K562 (cell line): ENCODE results near the gene ISY1. TPM values are rescaled to one million over a fixed set of nuclear protein-coding genes. Genes with fewer than 3 reads are reported as not detected.

Experiments
- ARID1B ChIP-seq: fragments of 450-650 bp; IDR thresholded peaks from 2 replicates; pipeline ENCODE4 v1.6.1; 2016; ENCODE audit warnings: antibody characterized with exemption, mild to moderate bottlenecking, inconsistent platforms
- GABPB2 ChIP-seq: fragments of 250-450 bp; sonication (Bioruptor Pico); conservative IDR thresholded peaks from 2 replicates; pipeline ENCODE4 v1.5.1; 2021; ENCODE audit warnings: mild to moderate bottlenecking
- MGA ChIP-seq: fragments of 450-650 bp; IDR thresholded peaks from 2 replicates; pipeline ENCODE4 v1.6.1; 2016; ENCODE audit warnings: mild to moderate bottlenecking, moderate library complexity
- RERE ChIP-seq: sonication (generic); formaldehyde crosslinking; IDR thresholded peaks from 2 replicates; pipeline ENCODE4 v1.8.0; 2023; ENCODE audit warnings: missing genetic modification reagents, mild to moderate bottlenecking, borderline replicate concordance
- SMAD2 ChIP-seq: fragments of 150-350 bp; IDR thresholded peaks from 2 replicates; pipeline ENCODE4 v1.6.1; 2014; ENCODE audit warnings: low read depth, mild to moderate bottlenecking, low read length
- polyA plus RNA-seq, 8 experiments: library from polyadenylated mRNA; depleted of rRNA in 4 of 8; stranded (reverse) in 5 of 8; unstranded in 3 of 8; fragments of >200 nt; fragmentation: Nextera tagmentation in 2 of 8; fragmentation: Illumina TruSeq in 1 of 8; extraction: Ambion mirVana in 2 of 8; extraction: Trizol in 1 of 8; gene quantifications; 2 replicates each; pipeline versions ENCODE4 v1.2.1 to v1.2.3, GENCODE V29; 2011 to 2014; ENCODE audit warnings: inconsistent platforms in 1 of 8, missing spikeins in 1 of 8
- total RNA-seq, 7 experiments: library from RNA; depleted of rRNA in 6 of 7; stranded (reverse); fragments of >200 nt in 6 of 7; fragmentation: Illumina TruSeq in 2 of 7; extraction: Trizol in 2 of 7; gene quantifications; 2 replicates each; pipeline versions ENCODE4 v1.2.1 to v1.2.3, GENCODE V29; 2011 to 2021; ENCODE audit warnings: low replicate concordance in 1 of 7
- TF ChIP-seq, protein P1 (sequence below): fragments of 250-450 bp; sonication (Bioruptor Pico); IDR thresholded peaks from 2 replicates; pipeline ENCODE4 v1.5.0; 2020; ENCODE audit warnings: mild to moderate bottlenecking, borderline replicate concordance

ISY1 gene
- total and polyA plus RNA-seq, 9 of the 15 experiments (the other 6 are each of a cell fraction or from before 2014, with no cell fraction given): 23.5 to 50.0 (median 32.9) TPM

- TF ChIP-seq ARID1B: no peak; the same call in 1 of the 2 replicates
- TF ChIP-seq GABPB2 (CRISPR knock-in tag): no peak
- TF ChIP-seq RERE (CRISPR knock-in tag): no peak
- TF ChIP-seq MGA: no peak; the same call in 1 of the 2 replicates
- no peak for TF ChIP-seq SMAD2
- TF ChIP-seq, protein P1, sequence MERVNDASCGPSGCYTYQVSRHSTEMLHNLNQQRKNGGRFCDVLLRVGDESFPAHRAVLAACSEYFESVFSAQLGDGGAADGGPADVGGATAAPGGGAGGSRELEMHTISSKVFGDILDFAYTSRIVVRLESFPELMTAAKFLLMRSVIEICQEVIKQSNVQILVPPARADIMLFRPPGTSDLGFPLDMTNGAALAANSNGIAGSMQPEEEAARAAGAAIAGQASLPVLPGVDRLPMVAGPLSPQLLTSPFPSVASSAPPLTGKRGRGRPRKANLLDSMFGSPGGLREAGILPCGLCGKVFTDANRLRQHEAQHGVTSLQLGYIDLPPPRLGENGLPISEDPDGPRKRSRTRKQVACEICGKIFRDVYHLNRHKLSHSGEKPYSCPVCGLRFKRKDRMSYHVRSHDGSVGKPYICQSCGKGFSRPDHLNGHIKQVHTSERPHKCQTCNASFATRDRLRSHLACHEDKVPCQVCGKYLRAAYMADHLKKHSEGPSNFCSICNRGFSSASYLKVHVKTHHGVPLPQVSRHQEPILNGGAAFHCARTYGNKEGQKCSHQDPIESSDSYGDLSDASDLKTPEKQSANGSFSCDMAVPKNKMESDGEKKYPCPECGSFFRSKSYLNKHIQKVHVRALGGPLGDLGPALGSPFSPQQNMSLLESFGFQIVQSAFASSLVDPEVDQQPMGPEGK (CRISPR knock-in tag): no peak
Measured at GRCh38 chr3:129160891-129161859, at the start of gene ISY1 (continued).
